Measurements from ENCODE around the gene STMP1.

DNA sequence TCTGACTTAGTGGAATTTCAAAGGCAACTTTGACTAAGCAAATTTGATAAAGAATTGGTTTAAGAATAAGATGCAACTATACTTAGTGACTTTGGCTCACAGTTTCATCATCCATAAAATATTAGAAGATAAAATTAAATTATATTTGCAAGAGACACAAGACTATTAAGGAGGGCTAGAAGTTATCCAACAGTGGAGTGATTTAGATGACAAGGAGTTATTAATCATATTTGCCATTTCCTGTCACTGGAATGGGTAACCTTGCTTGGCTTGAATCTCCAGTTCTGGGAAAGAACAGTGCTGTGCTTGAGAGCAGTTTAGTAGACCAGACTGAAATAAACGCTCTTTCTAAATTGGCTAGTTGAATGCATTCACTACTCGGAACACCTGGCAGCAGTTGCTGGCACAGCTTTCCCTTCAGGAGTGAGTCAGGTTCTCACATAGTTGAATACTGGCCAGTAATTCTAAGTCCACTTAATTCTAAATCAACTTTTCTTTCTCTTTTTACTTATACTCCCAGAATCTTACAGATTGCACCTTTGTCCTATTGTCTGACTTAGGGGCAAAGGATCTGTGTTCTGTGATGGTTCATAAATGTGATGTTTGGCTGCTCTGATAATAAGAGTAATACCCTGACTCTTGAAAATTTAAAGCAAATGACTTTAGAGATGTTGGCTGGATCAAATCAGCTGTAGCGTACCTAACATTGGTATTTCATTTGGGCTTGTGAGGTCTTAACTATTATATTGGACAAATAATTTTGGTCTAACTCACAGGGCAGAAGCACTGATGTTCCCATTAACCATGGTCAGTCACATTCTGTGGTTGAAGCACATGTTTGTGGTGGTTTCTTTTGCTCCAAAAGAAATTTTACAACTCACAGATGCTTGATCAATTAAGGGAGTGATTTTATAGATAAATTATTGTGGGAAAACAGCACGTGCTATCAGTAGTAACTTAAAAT lies 16.6 kb downstream of the STMP1 start:
- TF ChIP-seq, protein P1, sequence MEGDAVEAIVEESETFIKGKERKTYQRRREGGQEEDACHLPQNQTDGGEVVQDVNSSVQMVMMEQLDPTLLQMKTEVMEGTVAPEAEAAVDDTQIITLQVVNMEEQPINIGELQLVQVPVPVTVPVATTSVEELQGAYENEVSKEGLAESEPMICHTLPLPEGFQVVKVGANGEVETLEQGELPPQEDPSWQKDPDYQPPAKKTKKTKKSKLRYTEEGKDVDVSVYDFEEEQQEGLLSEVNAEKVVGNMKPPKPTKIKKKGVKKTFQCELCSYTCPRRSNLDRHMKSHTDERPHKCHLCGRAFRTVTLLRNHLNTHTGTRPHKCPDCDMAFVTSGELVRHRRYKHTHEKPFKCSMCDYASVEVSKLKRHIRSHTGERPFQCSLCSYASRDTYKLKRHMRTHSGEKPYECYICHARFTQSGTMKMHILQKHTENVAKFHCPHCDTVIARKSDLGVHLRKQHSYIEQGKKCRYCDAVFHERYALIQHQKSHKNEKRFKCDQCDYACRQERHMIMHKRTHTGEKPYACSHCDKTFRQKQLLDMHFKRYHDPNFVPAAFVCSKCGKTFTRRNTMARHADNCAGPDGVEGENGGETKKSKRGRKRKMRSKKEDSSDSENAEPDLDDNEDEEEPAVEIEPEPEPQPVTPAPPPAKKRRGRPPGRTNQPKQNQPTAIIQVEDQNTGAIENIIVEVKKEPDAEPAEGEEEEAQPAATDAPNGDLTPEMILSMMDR (IDR thresholded peaks at IDR 0.05; ENCODE audit: insufficient read depth, low read depth, low read length) = no peak
- TF ChIP-seq EZH2 (IDR thresholded peaks at IDR 0.05; ENCODE audit: insufficient read depth, low read length) = no peak

Data from astrocyte (in vitro differentiated cells and primary cell).